Measurements from ENCODE around the gene KIF26A.

DNA sequence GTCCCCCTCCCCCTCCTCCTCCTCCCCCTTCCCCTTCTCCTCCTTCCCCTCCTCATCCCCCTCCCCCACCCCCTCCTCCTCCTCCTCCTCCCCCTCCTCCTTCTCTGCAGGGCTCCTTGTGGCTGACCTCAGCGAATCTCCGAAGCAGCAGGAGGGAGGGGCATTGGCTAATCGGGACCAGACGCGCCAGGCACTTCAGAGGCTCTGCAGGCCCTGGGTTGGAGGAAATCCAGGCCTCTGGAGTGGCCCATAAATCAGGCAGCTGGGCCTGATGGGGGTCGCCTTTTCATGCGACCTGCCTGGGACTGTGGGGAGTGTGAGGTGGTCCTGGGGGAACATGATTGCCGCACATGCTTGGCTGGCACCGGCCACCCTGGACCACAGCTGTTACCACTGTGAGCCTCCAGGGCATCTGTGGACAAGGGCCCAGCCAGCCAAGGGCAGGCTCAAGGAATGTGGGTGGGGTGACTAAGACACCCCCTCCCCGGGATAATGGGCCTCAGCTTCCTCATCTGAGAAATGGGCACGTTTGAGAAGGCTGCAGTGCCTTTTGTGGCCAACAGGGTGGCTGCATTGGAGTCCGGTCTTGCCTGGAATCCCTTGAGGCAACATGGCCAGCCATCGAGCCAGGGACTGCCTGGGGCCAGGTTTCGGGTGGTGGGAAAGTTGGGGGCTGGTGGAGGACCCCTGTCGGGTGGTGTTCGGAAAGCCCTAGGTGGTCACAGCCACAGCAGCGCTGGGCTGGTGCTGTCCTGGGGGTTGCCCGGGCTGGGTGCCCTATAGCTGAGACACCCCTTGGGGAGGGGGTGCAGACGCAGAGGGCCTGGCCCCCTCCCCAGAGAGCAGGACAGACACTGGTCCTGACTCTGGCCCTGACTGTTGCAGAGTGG, 12.0 kb downstream of the KIF26A start:
- TF ChIP-seq, protein P1, sequence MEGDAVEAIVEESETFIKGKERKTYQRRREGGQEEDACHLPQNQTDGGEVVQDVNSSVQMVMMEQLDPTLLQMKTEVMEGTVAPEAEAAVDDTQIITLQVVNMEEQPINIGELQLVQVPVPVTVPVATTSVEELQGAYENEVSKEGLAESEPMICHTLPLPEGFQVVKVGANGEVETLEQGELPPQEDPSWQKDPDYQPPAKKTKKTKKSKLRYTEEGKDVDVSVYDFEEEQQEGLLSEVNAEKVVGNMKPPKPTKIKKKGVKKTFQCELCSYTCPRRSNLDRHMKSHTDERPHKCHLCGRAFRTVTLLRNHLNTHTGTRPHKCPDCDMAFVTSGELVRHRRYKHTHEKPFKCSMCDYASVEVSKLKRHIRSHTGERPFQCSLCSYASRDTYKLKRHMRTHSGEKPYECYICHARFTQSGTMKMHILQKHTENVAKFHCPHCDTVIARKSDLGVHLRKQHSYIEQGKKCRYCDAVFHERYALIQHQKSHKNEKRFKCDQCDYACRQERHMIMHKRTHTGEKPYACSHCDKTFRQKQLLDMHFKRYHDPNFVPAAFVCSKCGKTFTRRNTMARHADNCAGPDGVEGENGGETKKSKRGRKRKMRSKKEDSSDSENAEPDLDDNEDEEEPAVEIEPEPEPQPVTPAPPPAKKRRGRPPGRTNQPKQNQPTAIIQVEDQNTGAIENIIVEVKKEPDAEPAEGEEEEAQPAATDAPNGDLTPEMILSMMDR (conservative IDR thresholded peaks at IDR 0.05): no peak; the same call in 1 of the 2 replicates
- TF ChIP-seq ZFX (IDR thresholded peaks at IDR 0.05): no peak
